ENCODE results near the gene CARMIL3. TPM values are rescaled to one million over a fixed set of nuclear protein-coding genes. Genes with fewer than 3 reads are reported as not detected.
A peak's percentile ranks its signal among the peaks of the same experiment; 100 is the strongest.

CARMIL3 gene
- total RNA-seq, 2 experiments from 2014 or later: 0.75 to 1.00 TPM

GRCh38 chr14:24058260-24058950 lies 6.6 kb downstream of the CARMIL3 start:
- ChIA-PET POLR2A (interaction anchor here (0.7 to 3.9 kb wide), 12 partner anchors 22 to 239 kb away, joined by 3 to 28 read pairs (median 5); partner anchors contain the start of genes DCAF11, NRL, PCK2 and RNF31), CTCF (interaction anchor here (0.6 to 12.9 kb wide), 38 partner anchors 9 to 476 kb away, joined by 3 to 458 read pairs (median 4); partner anchors contain the start of genes CPNE6, DCAF11, EMC9 and FITM1)
- Mint-ChIP-seq H3K4me1 (ENCODE audit: low read depth) (peaks cover 7% of the 10 kb centered on the region), H3K27ac (peak overlapping the region; percentile 4), H3K36me3 (no peaks in the 10 kb centered on the region), H3K4me3 (no peak overlapping the region), H3K27me3 (peaks cover 4% of the 10 kb centered on the region), H3K9me3 (no peaks in the 10 kb centered on the region)
- intact Hi-C loops (cut with micrococcal nuclease): loop anchor here (1.0 to 10.0 kb wide), 5 partner anchors 32 to 216 kb away; partner anchors contain the start of genes IRF9 and RABGGTA
- DNase-seq: peak; percentile 83

GRCh38 chr14:24058951-24059475 lies 7.2 kb downstream of the CARMIL3 start:
- no peak overlapping the region for H3K27ac Mint-ChIP-seq
- POLR2A ChIA-PET: interaction anchor here (1.1 to 3.9 kb wide), 8 partner anchors 21 to 136 kb away, joined by 3 to 28 read pairs (median 6); partner anchors contain the start of genes DCAF11, NRL, PCK2 and TM9SF1
- intact Hi-C loops (cut with micrococcal nuclease): loop anchor here (1.0 to 10.0 kb wide), 5 partner anchors 31 to 216 kb away; partner anchors contain the start of genes IRF9 and RABGGTA
- peaks cover under 1% of the 10 kb centered on the region for H3K4me1 Mint-ChIP-seq (ENCODE audit: low read depth)
- peaks cover 3% of the 10 kb centered on the region for H3K27me3 Mint-ChIP-seq
- H3K9me3 Mint-ChIP-seq: no peaks in the 10 kb centered on the region
- no peaks in the 10 kb centered on the region for H3K36me3 Mint-ChIP-seq
- no peak overlapping the region for H3K4me3 Mint-ChIP-seq
- no peak for DNase-seq
- CTCF ChIA-PET: interaction anchor here (0.8 to 12.9 kb wide), 19 partner anchors 8 to 122 kb away, joined by 3 to 458 read pairs (median 9); partner anchors contain the start of genes CPNE6, DCAF11, FITM1 and IRF9

GRCh38 chr14:24059841-24060388 lies 8.1 kb downstream of the CARMIL3 start:
- Mint-ChIP-seq H3K4me1 (ENCODE audit: low read depth) (no peaks in the 10 kb centered on the region), H3K36me3 (no peaks in the 10 kb centered on the region), H3K27ac (no peak overlapping the region), H3K4me3 (no peak overlapping the region), H3K27me3 (no peaks in the 10 kb centered on the region), H3K9me3 (no peaks in the 10 kb centered on the region)
- POLR2A ChIA-PET: no interaction called here
- no peak for DNase-seq
- CTCF ChIA-PET: interaction anchor here (0.7 to 12.9 kb wide), 6 partner anchors 14 to 101 kb away, joined by 3 to 458 read pairs (median 40); partner anchors contain the start of genes CPNE6, DCAF11, IRF9 and NRL
- intact Hi-C loops (cut with micrococcal nuclease): loop anchor here (2.0 to 10.0 kb wide), 2 partner anchors 45 to 215 kb away; partner anchors contain the start of gene RABGGTA

- DNase-seq: no peak
- CTCF ChIA-PET: interaction anchor here (0.7 to 12.9 kb wide), 5 partner anchors 21 to 101 kb away, joined by 3 to 458 read pairs (median 36); partner anchors contain the start of genes IRF9 and PCK2
- intact Hi-C loops (cut with micrococcal nuclease): no loop called here
- H3K27me3 Mint-ChIP-seq: no peaks in the 10 kb centered on the region
- H3K36me3 Mint-ChIP-seq: no peaks in the 10 kb centered on the region
- no peaks in the 10 kb centered on the region for H3K4me1 Mint-ChIP-seq (ENCODE audit: low read depth)
- POLR2A ChIA-PET: no interaction called here
- no peak overlapping the region for H3K4me3 Mint-ChIP-seq
- H3K9me3 Mint-ChIP-seq: no peaks in the 10 kb centered on the region
- no peak overlapping the region for H3K27ac Mint-ChIP-seq
Observed at GRCh38 chr14:24060443-24060842, 8.6 kb downstream of the CARMIL3 start.

- no peaks in the 10 kb centered on the region for H3K27me3 Mint-ChIP-seq
Observed at GRCh38 chr14:24060984-24061913, 9.4 kb downstream of the CARMIL3 start.

GRCh38 chr14:24062216-24062980 lies 10.6 kb downstream of the CARMIL3 start:
- H3K4me3 Mint-ChIP-seq: no peak overlapping the region
- H3K27me3 Mint-ChIP-seq: no peaks in the 10 kb centered on the region
- no peaks in the 10 kb centered on the region for H3K9me3 Mint-ChIP-seq
- no peaks in the 10 kb centered on the region for H3K36me3 Mint-ChIP-seq
- no peaks in the 10 kb centered on the region for H3K4me1 Mint-ChIP-seq (ENCODE audit: low read depth)
- ChIA-PET CTCF (interaction anchor here (4.8 to 12.9 kb wide), 3 partner anchors 31 to 99 kb away, joined by 36 to 458 read pairs (median 47); partner anchors contain the start of genes IRF9 and PCK2), POLR2A (interaction anchor here (1.1 kb wide), 1 partner anchor 33 kb away, joined by 3 read pairs; no protein-coding TSS in a partner anchor)
- no peak for DNase-seq
- intact Hi-C loops (cut with micrococcal nuclease): no loop called here
- H3K27ac Mint-ChIP-seq: no peak overlapping the region

More at GRCh38 chr14:24060984-24061913, 9.4 kb downstream of the CARMIL3 start:
- POLR2A ChIA-PET: interaction anchor here (1.1 kb wide), 1 partner anchor 34 kb away, joined by 3 read pairs; no protein-coding TSS in a partner anchor
- CTCF ChIA-PET: interaction anchor here (0.6 to 12.9 kb wide), 5 partner anchors 20 to 100 kb away, joined by 3 to 458 read pairs (median 36); partner anchors contain the start of genes IRF9 and PCK2
- no peaks in the 10 kb centered on the region for H3K9me3 Mint-ChIP-seq
- H3K4me3 Mint-ChIP-seq: no peak overlapping the region
- DNase-seq: no peak
- no peak overlapping the region for H3K27ac Mint-ChIP-seq
- no peaks in the 10 kb centered on the region for H3K36me3 Mint-ChIP-seq
- intact Hi-C loops (cut with micrococcal nuclease): no loop called here
- H3K4me1 Mint-ChIP-seq (ENCODE audit: low read depth): no peaks in the 10 kb centered on the region

GRCh38 chr14:24063263-24063836 lies 11.5 kb downstream of the CARMIL3 start:
- Mint-ChIP-seq H3K27ac (no peak overlapping the region), H3K4me3 (no peak overlapping the region), H3K27me3 (no peaks in the 10 kb centered on the region), H3K9me3 (no peaks in the 10 kb centered on the region), H3K4me1 (ENCODE audit: low read depth) (no peaks in the 10 kb centered on the region), H3K36me3 (no peaks in the 10 kb centered on the region)
- no peak for DNase-seq
- intact Hi-C loops (cut with micrococcal nuclease): no loop called here
- ChIA-PET POLR2A (interaction anchor here (0.9 kb wide), 1 partner anchor 16 kb away, joined by 3 read pairs; no protein-coding TSS in a partner anchor), CTCF (interaction anchor here (4.8 to 12.9 kb wide), 2 partner anchors 30 to 45 kb away, joined by 36 to 458 read pairs; partner anchors contain the start of gene PCK2)

GRCh38 chr14:24064091-24064795 lies 12.4 kb downstream of the CARMIL3 start:
- H3K27me3 Mint-ChIP-seq: no peaks in the 10 kb centered on the region
- POLR2A ChIA-PET: interaction anchor here (0.9 kb wide), 1 partner anchor 15 kb away, joined by 3 read pairs; no protein-coding TSS in a partner anchor
- no peaks in the 10 kb centered on the region for H3K36me3 Mint-ChIP-seq
- intact Hi-C loops (cut with micrococcal nuclease): no loop called here
- no peak overlapping the region for H3K27ac Mint-ChIP-seq
- CTCF ChIA-PET: interaction anchor here (1.0 to 12.9 kb wide), 3 partner anchors 12 to 44 kb away, joined by 3 to 458 read pairs (median 36); partner anchors contain the start of genes CARMIL3 and PCK2
- DNase-seq: no peak
- no peaks in the 10 kb centered on the region for H3K4me1 Mint-ChIP-seq (ENCODE audit: low read depth)
- no peak overlapping the region for H3K4me3 Mint-ChIP-seq
- H3K9me3 Mint-ChIP-seq: no peaks in the 10 kb centered on the region

- H3K27me3 Mint-ChIP-seq: no peaks in the 10 kb centered on the region
- ChIA-PET POLR2A (no interaction called here), CTCF (interaction anchor here (1.0 to 12.9 kb wide), 3 partner anchors 13 to 43 kb away, joined by 3 to 458 read pairs (median 36); partner anchors contain the start of genes CARMIL3 and PCK2)
- intact Hi-C loops (cut with micrococcal nuclease): no loop called here
- DNase-seq: no peak
- H3K36me3 Mint-ChIP-seq: no peaks in the 10 kb centered on the region
- H3K4me1 Mint-ChIP-seq (ENCODE audit: low read depth): no peaks in the 10 kb centered on the region
- no peak overlapping the region for H3K27ac Mint-ChIP-seq
- no peaks in the 10 kb centered on the region for H3K9me3 Mint-ChIP-seq
- no peak overlapping the region for H3K4me3 Mint-ChIP-seq
Observed at GRCh38 chr14:24064856-24065255, 13.0 kb downstream of the CARMIL3 start.
